Activated naive CD8-positive, alpha-beta T cell treated with anti-CD3 and anti-CD28 coated beads for 36 hours (primary cell): ENCODE results near the gene LRP8. TPM values are rescaled to one million over a fixed set of nuclear protein-coding genes. Genes with fewer than 3 reads are reported as not detected.

Experiments
- DNase-seq: peaks from one replicate; pipeline ENCODE4 v3.0.0; 2021
- H3K27ac Mint-ChIP-seq: one replicate; pipeline ENCODE4 v1.8.0; 2022; ENCODE audit warnings: mild to moderate bottlenecking, moderate library complexity, mixed read lengths
- H3K27me3 Mint-ChIP-seq: one replicate; pipeline ENCODE4 v1.8.0; 2022; ENCODE audit warnings: mild to moderate bottlenecking, mixed read lengths
- H3K36me3 Mint-ChIP-seq: one replicate; pipeline ENCODE4 v1.8.0; 2021; ENCODE audit warnings: mild to moderate bottlenecking, mixed read lengths
- H3K4me1 Mint-ChIP-seq: one replicate; pipeline ENCODE4 v1.8.0; 2021; ENCODE audit warnings: mixed read lengths
- H3K4me3 Mint-ChIP-seq: one replicate; pipeline ENCODE4 v1.8.0; 2022; ENCODE audit warnings: mild to moderate bottlenecking, moderate library complexity, mixed read lengths
- H3K9me3 Mint-ChIP-seq: one replicate; pipeline ENCODE4 v1.8.0; 2022; ENCODE audit warnings: mixed read lengths
- total RNA-seq, 2 experiments: library from RNA; stranded (reverse); gene quantifications; one replicate each; pipeline ENCODE4 v1.2.3, GENCODE V29; 2021

LRP8 gene
- total RNA-seq, 2 experiments from 2014 or later = 42.3 to 47.7 TPM

DNA sequence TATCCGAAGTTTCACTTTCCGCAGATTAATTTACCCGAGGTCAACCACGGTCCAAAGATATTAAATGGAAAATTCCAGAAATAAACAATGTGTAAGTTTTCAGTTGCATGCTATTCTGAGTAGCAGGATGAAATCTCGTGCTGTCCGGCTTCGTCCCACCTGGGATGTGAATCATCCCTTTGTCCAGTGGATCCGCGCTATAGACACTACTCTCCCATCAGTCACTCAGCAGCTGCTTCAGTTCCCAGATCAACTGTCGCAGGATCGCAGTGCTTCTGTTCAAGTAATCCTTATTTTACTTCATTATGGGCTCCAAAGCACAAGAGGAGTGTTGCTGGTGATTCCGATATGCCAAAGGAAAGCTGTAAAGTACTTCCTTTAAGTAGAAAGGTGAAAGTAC lies 8.3 kb upstream of the LRP8 start:
- Mint-ChIP-seq H3K9me3 (peaks cover 2% of the 10 kb centered on the region), H3K27me3 (no peaks in the 10 kb centered on the region), H3K4me1 (peaks cover 7% of the 10 kb centered on the region), H3K4me3 (no peak overlapping the region), H3K36me3 (peaks cover 8% of the 10 kb centered on the region), H3K27ac (no peak overlapping the region)
- no peak for DNase-seq

DNA sequence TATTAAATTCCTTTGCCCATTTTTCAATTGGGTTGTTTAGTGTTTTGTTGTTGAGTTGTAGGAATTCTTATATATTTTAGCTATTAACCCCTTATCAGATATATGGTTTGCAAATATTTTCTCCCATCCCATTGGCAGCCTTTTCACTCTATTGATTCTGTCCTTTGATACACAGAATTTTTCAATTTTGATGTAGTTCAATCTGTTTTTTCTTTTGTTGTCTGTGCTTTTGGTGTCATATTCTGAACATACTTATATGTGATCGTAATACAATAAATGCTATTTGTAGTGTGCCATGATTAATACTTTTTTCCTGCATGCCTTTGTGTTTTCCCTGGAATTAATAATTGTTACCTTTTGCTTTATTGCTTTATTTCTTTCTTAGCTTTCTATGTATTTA lies 7.8 kb upstream of the LRP8 start:
- Mint-ChIP-seq H3K4me1 (peaks cover 7% of the 10 kb centered on the region), H3K9me3 (no peaks in the 10 kb centered on the region), H3K36me3 (peaks cover 6% of the 10 kb centered on the region), H3K27me3 (no peaks in the 10 kb centered on the region), H3K27ac (no peak overlapping the region), H3K4me3 (no peak overlapping the region)
- no peak for DNase-seq

DNA sequence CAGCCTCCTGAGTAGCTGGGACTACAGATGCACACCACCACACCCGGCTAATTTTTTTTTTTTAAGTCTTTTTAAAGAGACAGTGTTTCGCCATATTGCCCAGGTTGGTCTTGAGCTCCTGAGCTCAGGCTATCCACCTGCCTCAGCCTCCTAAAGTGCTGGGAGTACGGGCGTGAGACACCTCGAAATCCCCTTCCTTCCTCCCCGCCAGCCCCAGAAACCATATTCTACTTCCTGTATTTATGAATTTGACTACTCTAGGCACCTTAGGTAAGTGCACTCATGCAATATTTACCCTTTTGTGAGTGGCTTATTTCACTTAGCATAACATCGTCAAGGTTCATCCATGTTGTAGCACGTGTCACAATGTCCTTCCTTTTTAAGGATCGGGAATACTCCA lies 6.9 kb upstream of the LRP8 start:
- H3K9me3 Mint-ChIP-seq = no peaks in the 10 kb centered on the region
- peaks cover 7% of the 10 kb centered on the region for H3K4me1 Mint-ChIP-seq
- H3K4me3 Mint-ChIP-seq = no peak overlapping the region
- no peaks in the 10 kb centered on the region for H3K27me3 Mint-ChIP-seq
- no peak for DNase-seq
- no peaks in the 10 kb centered on the region for H3K36me3 Mint-ChIP-seq
- no peak overlapping the region for H3K27ac Mint-ChIP-seq

DNA sequence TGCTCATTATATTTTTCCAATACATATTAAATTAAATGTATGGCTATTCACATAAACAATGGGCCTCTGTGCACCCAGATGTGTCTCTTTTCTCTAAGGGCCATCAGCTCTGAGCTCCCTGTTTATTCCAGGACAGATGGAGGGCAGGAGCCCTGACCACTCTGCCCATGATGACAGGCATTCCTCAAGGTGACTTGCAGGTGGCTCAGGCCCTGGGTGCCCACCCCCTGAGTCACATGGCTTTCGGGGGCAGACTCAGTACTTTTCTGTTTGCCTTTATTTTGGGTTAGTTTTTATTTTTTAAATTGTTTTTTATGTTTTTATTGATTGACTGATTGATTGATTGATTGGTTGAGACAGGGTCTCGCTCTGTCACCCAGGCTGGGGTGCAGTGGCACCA lies 6.4 kb upstream of the LRP8 start:
- Mint-ChIP-seq H3K4me3 (no peak overlapping the region), H3K27ac (no peak overlapping the region), H3K27me3 (no peaks in the 10 kb centered on the region)

DNA sequence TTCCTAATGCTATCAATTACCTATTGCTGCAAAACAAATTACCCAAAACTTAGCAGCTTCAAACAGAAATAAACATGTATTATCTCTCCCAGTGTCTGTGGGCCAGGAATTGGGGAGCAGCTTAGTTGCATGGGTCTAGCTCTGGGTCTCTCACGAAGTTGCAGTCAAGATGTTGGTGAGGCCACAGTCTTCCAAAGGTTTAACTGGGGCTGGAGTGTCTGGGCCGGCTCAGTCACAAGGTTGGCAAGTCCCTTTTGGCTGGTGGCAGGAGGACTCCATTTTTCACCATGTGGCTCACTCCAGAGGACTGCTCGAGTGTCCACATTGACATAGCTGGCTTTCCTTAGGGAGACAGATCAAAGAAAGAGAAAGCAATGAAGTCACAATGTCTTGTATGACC lies 5.0 kb upstream of the LRP8 start:
- no peak overlapping the region for H3K27ac Mint-ChIP-seq
- no peak overlapping the region for H3K4me3 Mint-ChIP-seq
- no peaks in the 10 kb centered on the region for H3K36me3 Mint-ChIP-seq
- H3K9me3 Mint-ChIP-seq = no peaks in the 10 kb centered on the region
- H3K4me1 Mint-ChIP-seq = peaks cover 7% of the 10 kb centered on the region
- no peaks in the 10 kb centered on the region for H3K27me3 Mint-ChIP-seq
- no peak for DNase-seq

More for the DNA sequence above, 6.4 kb upstream of the LRP8 start:
- no peaks in the 10 kb centered on the region for H3K36me3 Mint-ChIP-seq
- no peaks in the 10 kb centered on the region for H3K9me3 Mint-ChIP-seq
- no peak for DNase-seq
- peaks cover 7% of the 10 kb centered on the region for H3K4me1 Mint-ChIP-seq

DNA sequence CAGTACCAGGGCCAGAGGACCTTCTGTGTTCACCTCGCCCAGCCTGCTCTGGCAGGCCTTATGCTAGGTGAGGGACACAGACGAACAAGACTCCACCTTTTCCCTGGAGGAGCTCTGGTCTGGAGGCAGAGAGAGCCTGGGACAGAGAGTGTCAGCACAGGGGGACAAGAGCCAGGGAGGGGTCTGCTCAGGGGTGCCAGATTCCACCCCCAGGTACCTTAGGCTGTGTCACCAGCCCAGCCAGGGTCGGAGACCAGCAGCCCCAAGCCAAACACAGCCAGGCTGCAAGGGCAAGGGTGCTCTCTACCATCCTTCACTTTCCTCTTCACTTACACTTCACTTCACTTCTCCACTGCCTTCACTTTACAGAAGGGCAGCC lies 4.3 kb upstream of the LRP8 start:
- Mint-ChIP-seq H3K9me3 (no peaks in the 10 kb centered on the region), H3K4me1 (peaks cover 7% of the 10 kb centered on the region), H3K4me3 (no peak overlapping the region), H3K36me3 (no peaks in the 10 kb centered on the region), H3K27ac (no peak overlapping the region), H3K27me3 (no peaks in the 10 kb centered on the region)
- no peak for DNase-seq

DNA sequence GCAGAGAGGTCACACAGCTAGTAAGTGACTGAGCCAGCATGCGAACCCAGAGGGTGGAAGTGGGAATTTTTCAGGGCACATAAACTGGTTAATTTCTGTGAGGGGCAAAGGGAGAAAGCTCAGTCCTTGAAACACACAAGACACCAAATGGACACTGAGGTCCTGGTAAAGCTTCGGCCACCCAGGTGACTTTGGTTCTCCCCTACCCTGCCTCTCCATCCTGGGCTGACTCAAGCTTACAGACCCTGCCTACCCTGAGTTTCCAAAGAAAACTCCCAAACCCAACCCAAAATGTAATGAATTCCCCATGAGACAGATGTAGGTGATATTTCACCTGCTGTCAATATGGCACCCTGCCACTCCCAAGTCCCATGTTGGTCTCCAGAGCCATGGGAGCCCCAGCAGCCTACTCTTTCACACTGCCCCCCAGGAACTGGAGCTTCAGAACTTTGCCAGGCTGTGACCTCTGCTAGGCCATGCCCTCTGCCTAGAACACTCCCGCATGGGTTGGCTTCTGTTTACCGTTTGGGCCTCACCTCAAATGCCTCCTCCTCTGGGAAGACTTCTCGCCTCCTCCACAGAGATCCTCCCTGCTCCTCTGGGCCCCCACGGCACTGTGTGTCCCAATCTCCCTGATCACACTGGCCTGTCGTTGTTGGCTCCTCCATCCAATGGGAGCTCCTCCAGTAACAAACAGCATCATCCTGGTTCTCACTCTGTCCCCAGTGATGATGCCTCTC lies 3.7 kb upstream of the LRP8 start:
- Mint-ChIP-seq H3K9me3 (no peaks in the 10 kb centered on the region), H3K4me3 (no peak overlapping the region), H3K4me1 (peaks cover 7% of the 10 kb centered on the region), H3K36me3 (peaks cover 3% of the 10 kb centered on the region), H3K27me3 (no peaks in the 10 kb centered on the region), H3K27ac (no peak overlapping the region)
- no peak for DNase-seq

DNA sequence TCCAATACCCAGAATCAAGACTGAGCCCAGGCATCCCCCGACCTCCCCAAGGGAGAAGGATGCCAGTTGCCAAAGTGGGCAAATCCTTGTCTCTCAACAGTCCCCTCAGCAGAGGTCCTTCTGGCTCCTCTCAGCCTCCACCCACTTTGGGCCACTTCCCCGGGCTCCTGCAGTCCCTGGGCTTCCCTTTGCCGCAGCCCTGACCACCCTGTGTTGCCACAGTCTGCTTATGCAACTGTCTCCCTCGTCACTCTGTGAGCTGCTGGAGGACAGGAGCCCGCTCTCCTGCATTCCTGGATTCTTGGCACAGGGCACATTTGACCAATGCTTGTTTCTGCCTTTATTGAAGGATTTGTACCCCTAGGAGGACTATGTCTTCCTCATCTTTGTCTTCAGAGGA lies 2.9 kb upstream of the LRP8 start:
- DNase-seq = no peak
- H3K4me3 Mint-ChIP-seq = no peak overlapping the region

DNA sequence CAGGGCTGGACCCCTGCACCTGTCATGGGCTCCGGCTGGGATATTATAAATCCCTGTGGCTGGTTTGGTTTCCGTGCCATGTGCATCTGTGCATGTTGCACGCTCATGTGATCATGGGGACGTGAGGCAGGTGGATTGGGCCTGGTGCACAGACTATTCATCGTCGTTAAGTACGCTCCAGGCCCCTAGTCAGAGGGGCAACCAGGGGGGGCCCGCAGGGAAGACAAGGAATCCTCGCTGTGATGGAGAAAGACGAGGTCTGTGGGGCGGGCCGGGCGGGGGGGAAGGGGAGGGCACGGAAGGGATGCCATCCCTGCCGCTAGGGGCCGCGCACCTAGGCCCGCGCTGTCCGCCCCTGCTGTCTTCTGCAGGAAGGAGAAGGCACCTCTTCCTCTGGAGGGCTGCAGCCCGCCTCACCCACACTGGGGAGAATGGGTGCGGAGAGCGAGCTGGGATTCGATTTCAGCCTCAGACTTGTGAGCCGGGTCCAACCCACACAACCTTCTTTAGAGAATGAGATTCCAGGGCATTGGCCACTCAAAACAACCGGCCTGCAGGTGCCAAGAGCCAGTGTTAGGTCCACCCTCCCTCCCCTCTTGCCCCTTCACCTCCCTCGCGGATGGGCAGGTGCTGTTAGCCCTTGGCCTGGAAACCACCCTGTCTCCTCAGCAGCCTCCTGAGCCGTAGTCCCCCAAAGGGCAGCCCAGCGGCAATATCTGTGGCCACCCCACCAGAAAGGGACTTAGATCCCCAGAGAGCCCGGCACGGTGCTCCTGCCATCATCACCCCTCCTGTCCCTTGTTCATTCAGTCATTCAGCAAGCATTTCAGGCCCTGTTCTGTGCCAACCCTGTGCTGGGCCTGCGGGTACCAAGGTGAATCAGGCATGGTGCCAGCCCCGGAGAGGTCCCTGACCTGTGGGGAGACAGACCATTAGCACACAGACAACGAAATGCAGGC lies 950 bp upstream of the LRP8 start:
- H3K27ac Mint-ChIP-seq = peak overlapping the region; percentile 98
- peaks cover 12% of the 10 kb centered on the region for H3K4me1 Mint-ChIP-seq
- peak; percentile 38 for DNase-seq
- H3K4me3 Mint-ChIP-seq = peak overlapping the region; percentile 99
- H3K9me3 Mint-ChIP-seq = no peaks in the 10 kb centered on the region
- H3K27me3 Mint-ChIP-seq = no peaks in the 10 kb centered on the region
- peaks cover 26% of the 10 kb centered on the region for H3K36me3 Mint-ChIP-seq

More for the DNA sequence above, 2.9 kb upstream of the LRP8 start:
- H3K27ac Mint-ChIP-seq = no peak overlapping the region
- no peaks in the 10 kb centered on the region for H3K9me3 Mint-ChIP-seq
- peaks cover 7% of the 10 kb centered on the region for H3K36me3 Mint-ChIP-seq
- no peaks in the 10 kb centered on the region for H3K27me3 Mint-ChIP-seq
- H3K4me1 Mint-ChIP-seq = peaks cover 9% of the 10 kb centered on the region

DNA sequence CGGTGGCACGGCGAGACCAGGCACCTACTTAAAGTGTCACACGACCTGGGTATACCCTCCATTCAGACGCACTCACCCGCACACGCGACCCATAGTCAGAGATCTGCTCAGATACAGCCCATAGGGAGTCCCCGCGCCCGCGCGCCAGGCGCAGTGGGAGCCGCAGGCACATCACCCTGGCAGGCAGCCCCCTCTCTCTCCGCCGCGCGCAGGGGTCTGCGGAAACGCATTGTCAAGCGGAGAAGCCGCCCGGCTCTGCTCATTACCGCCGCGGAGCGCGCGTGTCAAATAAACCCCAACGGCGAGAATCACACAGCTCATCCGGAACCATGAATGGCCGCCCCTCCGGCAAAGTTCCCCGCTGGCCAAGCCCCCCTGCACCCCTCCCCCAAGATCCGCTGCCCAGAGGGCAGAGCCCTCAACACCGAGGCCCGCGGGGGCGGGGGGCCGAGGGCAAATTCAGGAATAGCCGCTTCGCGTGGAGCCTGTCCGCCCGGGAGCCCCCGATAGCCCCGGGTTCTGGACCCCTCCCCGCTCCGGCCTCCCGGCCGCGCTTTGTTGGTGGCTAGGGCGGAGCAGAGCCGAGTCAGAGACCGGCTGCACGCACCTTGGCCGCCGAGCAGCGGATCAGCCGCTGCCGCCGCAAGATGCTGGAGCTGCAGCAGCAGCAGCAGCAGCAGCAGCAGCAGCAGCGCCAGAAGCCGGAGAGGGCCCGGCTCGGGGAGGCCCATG lies 522 bp downstream of the LRP8 start:
- Mint-ChIP-seq H3K4me3 (peak overlapping the region; percentile 90), H3K36me3 (peaks cover 36% of the 10 kb centered on the region), H3K4me1 (peaks cover 12% of the 10 kb centered on the region), H3K9me3 (no peaks in the 10 kb centered on the region), H3K27me3 (no peaks in the 10 kb centered on the region), H3K27ac (peak overlapping the region; percentile 98)
- DNase-seq = peak; percentile 69

DNA sequence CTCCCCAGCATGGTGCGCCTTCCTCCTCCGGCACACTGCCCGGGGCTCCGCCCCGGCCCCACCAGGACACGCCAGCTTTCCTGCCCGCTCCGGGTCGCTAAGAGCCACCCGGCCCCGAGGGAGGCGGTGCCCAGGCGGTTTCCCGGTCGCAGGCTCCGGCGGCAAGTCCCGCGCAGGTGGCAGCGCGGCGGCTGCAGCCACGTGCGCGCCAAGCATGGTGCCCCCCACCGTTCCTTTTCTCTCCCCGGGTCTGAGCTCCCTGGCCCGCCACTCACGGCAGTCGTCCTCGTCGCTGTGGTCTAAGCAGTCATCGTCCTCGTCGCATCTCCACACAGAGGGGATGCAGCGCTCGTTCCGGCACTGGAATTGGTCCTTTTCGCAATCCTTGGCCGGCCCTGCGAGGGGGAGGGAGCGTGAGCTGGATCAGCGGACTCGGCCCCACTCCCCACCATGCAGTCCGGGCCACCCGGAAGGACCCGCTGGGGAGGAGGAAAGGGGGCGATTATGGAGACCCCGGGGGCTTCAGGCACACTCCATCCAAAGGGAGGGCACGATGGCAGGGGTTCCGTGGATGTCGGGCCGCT lies 1.2 kb downstream of the LRP8 start:
- H3K27me3 Mint-ChIP-seq = no peaks in the 10 kb centered on the region
- peaks cover 12% of the 10 kb centered on the region for H3K4me1 Mint-ChIP-seq
- H3K4me3 Mint-ChIP-seq = peak overlapping the region; percentile 90
- peak overlapping the region; percentile 98 for H3K27ac Mint-ChIP-seq
- peaks cover 40% of the 10 kb centered on the region for H3K36me3 Mint-ChIP-seq
- no peaks in the 10 kb centered on the region for H3K9me3 Mint-ChIP-seq
- peak; percentile 71 for DNase-seq

DNA sequence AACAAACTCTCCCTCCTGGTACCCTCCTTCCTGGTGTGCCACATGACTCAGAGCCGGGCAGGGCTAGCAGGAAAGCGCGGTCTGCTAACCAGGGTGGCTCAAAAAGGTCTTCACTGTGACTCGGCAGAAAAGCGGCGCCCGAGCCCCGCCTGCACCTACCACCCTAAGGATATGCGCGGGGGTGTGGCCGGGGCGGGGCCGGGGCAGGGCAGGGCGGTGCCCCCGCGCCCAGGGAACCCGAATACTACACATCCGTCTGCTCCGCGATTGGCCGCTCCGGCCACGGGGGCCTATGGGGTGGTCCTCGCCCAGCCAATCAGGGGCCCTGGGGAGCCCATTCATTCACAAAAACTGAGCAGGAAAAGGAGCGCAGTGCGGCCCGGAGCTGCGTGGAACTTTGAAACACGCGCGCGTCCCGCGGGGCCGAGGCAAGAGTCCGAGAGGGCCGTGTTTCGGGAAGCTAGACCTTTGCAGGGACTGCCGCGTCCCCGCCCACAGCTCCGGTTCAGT lies 1.7 kb downstream of the LRP8 start:
- H3K4me1 Mint-ChIP-seq = peaks cover 12% of the 10 kb centered on the region
- H3K27me3 Mint-ChIP-seq = no peaks in the 10 kb centered on the region
- H3K4me3 Mint-ChIP-seq = peak overlapping the region; percentile 90
- peak overlapping the region; percentile 98 for H3K27ac Mint-ChIP-seq
- peak; percentile 98 for DNase-seq
- no peaks in the 10 kb centered on the region for H3K9me3 Mint-ChIP-seq
- H3K36me3 Mint-ChIP-seq = peaks cover 43% of the 10 kb centered on the region

DNA sequence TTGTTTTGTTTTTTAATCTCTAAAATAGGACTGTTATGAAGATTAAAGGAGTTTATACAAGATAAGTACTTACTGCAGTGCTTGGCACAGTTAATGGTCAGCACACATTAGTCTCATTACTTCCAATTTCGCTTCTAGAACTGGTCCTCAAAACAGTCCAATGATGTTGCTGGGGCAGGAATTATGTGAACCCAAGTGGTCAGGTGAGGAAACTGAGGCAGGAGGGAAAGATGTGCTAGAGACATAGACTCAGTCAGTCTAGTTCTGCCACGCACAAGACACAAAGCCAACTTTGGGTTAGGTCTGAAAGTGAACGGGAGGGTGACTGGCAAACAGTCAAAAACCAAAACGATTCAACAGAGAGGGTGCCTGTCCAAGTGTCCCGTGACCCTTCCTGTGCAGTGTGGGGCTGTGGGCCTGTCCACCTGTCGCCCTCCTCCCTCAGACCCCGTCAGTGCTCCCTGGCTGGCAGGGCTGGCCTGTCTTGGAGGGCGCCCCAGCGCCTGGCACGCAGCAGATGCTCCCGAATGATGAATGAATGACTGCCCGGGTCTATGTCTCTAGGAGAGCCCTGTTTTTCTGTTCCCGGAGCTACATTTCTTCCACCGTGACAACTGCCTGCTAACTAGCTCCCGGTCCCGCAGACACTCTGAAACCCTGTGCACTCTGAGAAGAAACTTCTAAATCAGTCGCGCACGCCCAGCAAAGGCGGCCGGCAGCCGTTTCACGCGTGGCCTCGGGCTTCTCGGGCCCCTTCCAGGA lies 2.4 kb downstream of the LRP8 start:
- Mint-ChIP-seq H3K4me1 (peaks cover 12% of the 10 kb centered on the region), H3K9me3 (no peaks in the 10 kb centered on the region), H3K27ac (peak overlapping the region; percentile 98), H3K27me3 (no peaks in the 10 kb centered on the region), H3K36me3 (peaks cover 49% of the 10 kb centered on the region), H3K4me3 (peak overlapping the region; percentile 90)
- no peak for DNase-seq

DNA sequence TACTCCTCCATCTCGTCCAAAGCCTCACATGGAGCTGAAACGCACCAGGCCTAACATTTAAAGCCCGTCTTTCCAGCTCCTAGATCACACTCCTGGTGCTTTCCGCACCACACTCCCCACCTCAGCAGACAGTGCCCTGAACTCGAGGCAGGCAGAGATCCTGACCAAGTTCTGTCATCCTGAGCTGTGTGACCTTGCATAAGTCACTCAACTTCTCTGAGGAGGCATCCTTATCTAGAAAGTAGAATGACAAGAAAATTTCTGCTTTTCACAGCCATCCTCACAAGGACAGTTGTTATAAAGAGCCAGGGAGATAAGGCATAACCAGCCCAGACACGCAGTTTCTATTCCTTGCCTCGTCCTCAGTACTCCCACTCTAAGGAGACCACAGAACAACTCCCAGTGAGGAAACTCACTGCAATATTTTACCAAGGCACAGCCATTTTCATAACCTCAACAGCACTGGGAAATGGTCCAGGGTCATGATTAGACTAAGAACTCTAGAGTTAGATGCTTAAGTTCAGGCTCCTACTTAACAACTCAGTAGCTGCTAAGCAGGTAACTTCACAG lies 3.1 kb downstream of the LRP8 start:
- no peaks in the 10 kb centered on the region for H3K27me3 Mint-ChIP-seq
- no peak for DNase-seq
- peaks cover 12% of the 10 kb centered on the region for H3K4me1 Mint-ChIP-seq
- no peaks in the 10 kb centered on the region for H3K9me3 Mint-ChIP-seq
- peak overlapping the region; percentile 52 for H3K27ac Mint-ChIP-seq
- H3K4me3 Mint-ChIP-seq = peak overlapping the region; percentile 90
- peaks cover 51% of the 10 kb centered on the region for H3K36me3 Mint-ChIP-seq
